Suprapubic skin (tissue), 4 donors: ENCODE measurements around the gene DGKB. TPM values are rescaled to one million over a fixed set of nuclear protein-coding genes. Genes with fewer than 3 reads are reported as not detected.

ENCODE experiments used
- DNase-seq, 2 donors: peaks; one replicate each; pipeline ENCODE4 v3.0.0-alpha.2; 2019; ENCODE audit warnings: low spot score in 2 of 2
- H3K27ac ChIP-seq: fragments of 200-600 bp; sonication (generic); one replicate; pipeline ENCODE4 v1.5.1; 2019
- H3K27me3 ChIP-seq: fragments of 200-600 bp; sonication (generic); one replicate; pipeline ENCODE4 v1.5.1; 2019
- H3K36me3 ChIP-seq: fragments of 200-600 bp; sonication (generic); one replicate; pipeline ENCODE4 v1.5.1; 2019
- H3K4me1 ChIP-seq: fragments of 200-600 bp; sonication (generic); one replicate; pipeline ENCODE4 v1.5.1; 2019
- H3K4me3 ChIP-seq: fragments of 200-600 bp; sonication (generic); one replicate; pipeline ENCODE4 v1.5.1; 2019; ENCODE audit warnings: mild to moderate bottlenecking
- H3K9me3 ChIP-seq: fragments of 200-600 bp; sonication (generic); one replicate; pipeline ENCODE4 v1.5.1; 2019
- EP300 ChIP-seq: sonication (generic); formaldehyde crosslinking; IDR thresholded peaks from one replicate; pipeline ENCODE4 v1.6.1; 2017; ENCODE audit warnings: antibody characterized with exemption
- POLR2A ChIP-seq, 2 donors: fragments of 450-650 bp; IDR thresholded peaks; one replicate each; pipeline ENCODE4 v1.6.1; 2017; ENCODE audit warnings: antibody characterized with exemption in 2 of 2, mild to moderate bottlenecking in 2 of 2, moderate library complexity in 2 of 2
- POLR2AphosphoS5 ChIP-seq, 3 donors: sonication (generic); formaldehyde crosslinking; IDR thresholded peaks; one replicate each; pipeline ENCODE4 v1.6.1; 2017; ENCODE audit warnings: antibody characterized with exemption in 3 of 3
- WGBS: methylation state at CpG from one replicate; pipeline ENCODE4 v1.1.5; 2018; 5-methylcytosine and 5-hydroxymethylcytosine counted together
- total RNA-seq, 4 donors: library from RNA; depleted of rRNA; stranded (reverse); fragments of >200 nt; gene quantifications; one replicate each; pipeline ENCODE4 v1.1.0, GENCODE V29; 2016
- TF ChIP-seq, protein P1 (sequence below), 2 donors: fragments of 200-600 bp in 1 of 2; fragments of 450-650 bp in 1 of 2; sonication (generic) in 1 of 2; IDR thresholded peaks; one replicate each; pipeline ENCODE4 v1.5.1; 2016 to 2019; ENCODE audit warnings: antibody characterized with exemption in 2 of 2, mild to moderate bottlenecking in 1 of 2, moderate library complexity in 1 of 2

Gene DGKB
- total RNA-seq, 4 donors from 2014 or later, result 0.17 to 0.30 TPM; not detected in 2

DNA sequence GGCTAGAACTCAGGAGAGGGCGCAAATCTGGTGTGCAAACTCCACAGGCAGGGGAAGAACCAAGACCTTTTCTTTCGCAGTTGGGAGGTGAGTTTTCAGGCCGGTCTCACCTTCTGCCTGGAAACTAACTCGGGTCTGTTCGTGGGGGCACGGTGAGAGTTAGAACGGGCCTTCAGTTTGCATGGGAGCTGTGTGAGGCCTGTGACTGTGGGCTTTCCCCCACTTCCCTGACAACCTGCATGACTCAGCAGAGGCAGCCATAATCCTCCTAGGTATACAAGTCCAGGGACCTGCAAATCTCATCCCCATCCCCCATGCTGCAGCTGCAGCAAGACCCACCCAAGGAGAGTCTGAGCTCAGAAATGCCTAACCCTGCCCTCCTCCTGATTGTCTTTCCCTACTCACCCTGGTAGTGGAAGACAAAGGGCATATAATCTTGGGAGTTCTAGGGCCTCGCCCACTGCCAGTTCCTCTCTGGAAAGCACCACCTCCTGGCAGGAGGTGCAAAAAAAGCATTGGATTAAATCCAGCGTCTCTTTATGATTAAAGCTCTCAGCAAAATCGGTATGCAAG, 718.2 kb downstream of the DGKB start:
- WGBS, result 80% methylated on average over 6 of the region's 10 CpGs
- no peaks in the 10 kb centered on the region for H3K4me1 ChIP-seq
- no peaks in the 10 kb centered on the region for H3K27me3 ChIP-seq
- TF ChIP-seq, protein P1, sequence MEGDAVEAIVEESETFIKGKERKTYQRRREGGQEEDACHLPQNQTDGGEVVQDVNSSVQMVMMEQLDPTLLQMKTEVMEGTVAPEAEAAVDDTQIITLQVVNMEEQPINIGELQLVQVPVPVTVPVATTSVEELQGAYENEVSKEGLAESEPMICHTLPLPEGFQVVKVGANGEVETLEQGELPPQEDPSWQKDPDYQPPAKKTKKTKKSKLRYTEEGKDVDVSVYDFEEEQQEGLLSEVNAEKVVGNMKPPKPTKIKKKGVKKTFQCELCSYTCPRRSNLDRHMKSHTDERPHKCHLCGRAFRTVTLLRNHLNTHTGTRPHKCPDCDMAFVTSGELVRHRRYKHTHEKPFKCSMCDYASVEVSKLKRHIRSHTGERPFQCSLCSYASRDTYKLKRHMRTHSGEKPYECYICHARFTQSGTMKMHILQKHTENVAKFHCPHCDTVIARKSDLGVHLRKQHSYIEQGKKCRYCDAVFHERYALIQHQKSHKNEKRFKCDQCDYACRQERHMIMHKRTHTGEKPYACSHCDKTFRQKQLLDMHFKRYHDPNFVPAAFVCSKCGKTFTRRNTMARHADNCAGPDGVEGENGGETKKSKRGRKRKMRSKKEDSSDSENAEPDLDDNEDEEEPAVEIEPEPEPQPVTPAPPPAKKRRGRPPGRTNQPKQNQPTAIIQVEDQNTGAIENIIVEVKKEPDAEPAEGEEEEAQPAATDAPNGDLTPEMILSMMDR (IDR thresholded peaks at IDR 0.05), result no peak
- TF ChIP-seq EP300, result no peak
- no peak for TF ChIP-seq POLR2AphosphoS5 (IDR thresholded peaks at IDR 0.05)
- no peak for TF ChIP-seq POLR2A (IDR thresholded peaks at IDR 0.05)
- H3K9me3 ChIP-seq, result no peaks in the 10 kb centered on the region
- H3K4me3 ChIP-seq, result no peak overlapping the region
- no peak for DNase-seq
- H3K27ac ChIP-seq, result no peak overlapping the region
- no peaks in the 10 kb centered on the region for H3K36me3 ChIP-seq

DNA sequence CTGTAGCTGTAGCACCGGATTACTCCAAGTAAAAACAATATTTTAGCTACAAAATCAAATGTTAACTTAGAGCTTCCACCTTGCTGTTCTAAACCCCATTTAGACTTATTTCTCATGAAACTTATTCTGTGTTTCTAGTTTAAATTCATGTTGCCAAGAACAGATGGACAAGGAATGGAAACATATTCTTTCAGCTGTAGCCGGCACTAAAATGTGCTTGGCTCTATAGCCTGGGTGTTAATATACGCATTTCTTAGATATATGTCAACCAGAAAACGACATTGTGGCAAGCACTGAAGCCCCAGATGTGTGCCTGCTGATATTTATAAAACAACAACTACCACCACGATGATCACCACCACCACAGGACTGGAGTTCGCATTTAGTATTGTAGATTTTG, 722.8 kb downstream of the DGKB start:
- Histone ChIP-seq H3K4me1 (no peaks in the 10 kb centered on the region), H3K9me3 (no peaks in the 10 kb centered on the region), H3K27ac (no peak overlapping the region), H3K36me3 (no peaks in the 10 kb centered on the region), H3K27me3 (no peaks in the 10 kb centered on the region), H3K4me3 (no peak overlapping the region)
- WGBS, result 79% methylated on average over 6 of the region's 6 CpGs
- TF ChIP-seq, protein P1 (IDR thresholded peaks at IDR 0.05), result no peak
- no peak for TF ChIP-seq EP300
- no peak for TF ChIP-seq POLR2A (IDR thresholded peaks at IDR 0.05)
- DNase-seq, result no peak

DNA sequence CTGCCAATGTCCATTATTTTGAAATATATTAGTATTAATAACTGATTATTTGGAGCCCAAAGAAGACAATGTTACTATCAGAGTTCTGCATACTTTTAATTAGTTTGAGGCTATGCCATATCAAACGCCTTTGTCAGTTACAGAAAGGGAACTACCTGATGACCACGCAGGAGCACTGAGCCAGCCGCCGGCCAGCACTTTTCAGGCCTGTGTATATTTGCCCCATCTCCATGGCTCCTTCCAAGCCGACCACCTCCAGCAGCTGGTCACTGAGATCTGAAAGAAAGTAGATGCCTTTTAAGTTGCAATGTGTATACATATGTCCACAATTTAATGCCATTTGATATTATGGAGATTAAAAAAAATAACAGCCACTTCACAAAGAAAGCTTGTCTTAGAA, 724.7 kb downstream of the DGKB start:
- H3K4me3 ChIP-seq, result no peak overlapping the region
- TF ChIP-seq EP300, result no peak
- TF ChIP-seq POLR2AphosphoS5 (IDR thresholded peaks at IDR 0.05), result no peak
- no peak for TF ChIP-seq POLR2A (IDR thresholded peaks at IDR 0.05)
- TF ChIP-seq, protein P1 (IDR thresholded peaks at IDR 0.05), result no peak
- no peaks in the 10 kb centered on the region for H3K36me3 ChIP-seq
- no peak overlapping the region for H3K27ac ChIP-seq
- H3K27me3 ChIP-seq, result no peaks in the 10 kb centered on the region
- DNase-seq, result no peak
- no peaks in the 10 kb centered on the region for H3K4me1 ChIP-seq
- no peaks in the 10 kb centered on the region for H3K9me3 ChIP-seq
- WGBS, result 92% methylated on average over 5 of the region's 5 CpGs

DNA sequence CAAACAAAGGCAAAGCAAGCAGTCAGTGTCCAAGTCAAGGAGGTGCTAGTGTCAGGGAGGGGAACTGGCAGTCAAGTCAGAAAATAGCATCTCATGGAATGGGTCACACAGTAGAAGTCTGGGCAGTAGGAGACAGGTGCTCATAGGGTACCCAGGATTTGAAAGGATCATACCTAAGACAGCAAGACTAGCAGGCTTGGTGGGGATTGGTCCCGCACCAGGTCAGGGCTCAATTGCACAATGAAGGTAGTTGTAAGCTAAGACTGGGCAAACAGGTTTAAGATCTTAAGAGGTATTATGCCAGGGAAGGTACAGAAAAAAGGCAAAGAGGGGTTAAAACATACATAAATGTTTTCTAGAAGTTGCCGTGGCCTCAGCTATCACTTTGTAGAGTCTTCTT, 731.7 kb downstream of the DGKB start:
- Histone ChIP-seq H3K4me3 (no peak overlapping the region), H3K4me1 (no peaks in the 10 kb centered on the region), H3K36me3 (no peaks in the 10 kb centered on the region), H3K9me3 (no peaks in the 10 kb centered on the region), H3K27me3 (no peaks in the 10 kb centered on the region), H3K27ac (no peak overlapping the region)
- no peak for DNase-seq
- TF ChIP-seq, protein P1 (IDR thresholded peaks at IDR 0.05), result no peak
- TF ChIP-seq POLR2AphosphoS5 (IDR thresholded peaks at IDR 0.05) (no peak), POLR2A (IDR thresholded peaks at IDR 0.05) (no peak), EP300 (no peak)
- 58% methylated on average over 2 of the region's 2 CpGs for WGBS

DNA sequence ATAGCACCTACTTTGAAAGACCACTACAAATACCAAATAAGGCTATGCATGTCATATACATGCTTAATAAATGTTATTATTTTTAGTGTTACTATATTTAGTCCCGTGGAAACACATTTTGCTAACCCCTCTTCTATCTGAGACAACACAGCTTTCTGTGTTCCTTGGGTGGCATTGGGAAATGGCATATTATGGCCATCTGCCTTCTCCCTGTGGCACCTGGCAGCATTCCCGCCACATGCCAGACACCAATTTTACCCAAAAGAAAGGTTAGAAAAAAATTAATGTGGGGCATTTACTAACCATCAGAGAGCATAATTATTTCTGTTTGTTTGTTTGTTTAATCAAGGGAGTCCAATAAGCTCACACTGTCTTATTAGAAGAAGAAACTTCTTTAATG, 744.4 kb downstream of the DGKB start:
- TF ChIP-seq, protein P1 (IDR thresholded peaks at IDR 0.05), result no peak
- no peak for TF ChIP-seq POLR2AphosphoS5 (IDR thresholded peaks at IDR 0.05)
- no peak for TF ChIP-seq EP300
- TF ChIP-seq POLR2A (IDR thresholded peaks at IDR 0.05), result no peak
- no peaks in the 10 kb centered on the region for H3K9me3 ChIP-seq
- no peaks in the 10 kb centered on the region for H3K4me1 ChIP-seq
- H3K4me3 ChIP-seq, result no peak overlapping the region
- no peaks in the 10 kb centered on the region for H3K36me3 ChIP-seq
- 75% methylated on average over 2 of the region's 2 CpGs for WGBS
- no peak overlapping the region for H3K27ac ChIP-seq
- no peak for DNase-seq
- H3K27me3 ChIP-seq, result no peaks in the 10 kb centered on the region
